ENCODE measurements around the gene EP400. TPM values are rescaled to one million over a fixed set of nuclear protein-coding genes. Genes with fewer than 3 reads are reported as not detected.

The EP400 gene
- total RNA-seq, 1 experiment from 2014 or later, result 80.1 TPM

- intact Hi-C loops (cut with micrococcal nuclease; ENCODE audit: unreplicated experiment), result no loop called here
- no peak for DNase-seq (ENCODE audit: low spot score)
- Histone ChIP-seq H3K4me1 (ENCODE audit: insufficient read depth, low read length, poor library complexity, severe bottlenecking) (no peaks in the 10 kb centered on the region), H3K4me3 (ENCODE audit: low read depth, low read length, poor library complexity, severe bottlenecking) (no peak overlapping the region), H3K27me3 (replicated peaks; ENCODE audit: insufficient read depth, low read depth, low read length, poor library complexity) (no peaks in the 10 kb centered on the region), H3K9me3 (ENCODE audit: low read depth, low read length, poor library complexity, severe bottlenecking) (no peaks in the 10 kb centered on the region), H3K27ac (ENCODE audit: low read depth, low read length, poor library complexity, severe bottlenecking) (no peak overlapping the region), H3K36me3 (ENCODE audit: insufficient read depth, low read length, poor library complexity, severe bottlenecking) (peaks cover 75% of the 10 kb centered on the region)
- no TSS peak for BruUV-seq (replicated peaks)
- CTCF ChIA-PET, result no interaction called here
- POLR2A ChIA-PET (ENCODE audit: low non-redundant PET), result no interaction called here
- TF ChIP-seq EZH2 (IDR thresholded peaks at IDR 0.05; ENCODE audit: borderline replicate concordance, low read depth, low read length, poor library complexity, severe bottlenecking) (no peak), CTCF (conservative IDR thresholded peaks at IDR 0.05; ENCODE audit: low read depth, low read length) (no peak)
Measured at GRCh38 chr12:132030367-132031038, 80.8 kb downstream of the EP400 start.

GRCh38 chr12:132033627-132034026, 83.9 kb downstream of the EP400 start:
- intact Hi-C loops (cut with micrococcal nuclease; ENCODE audit: unreplicated experiment), result no loop called here
- Histone ChIP-seq H3K27me3 (replicated peaks; ENCODE audit: insufficient read depth, low read depth, low read length, poor library complexity) (no peaks in the 10 kb centered on the region), H3K27ac (ENCODE audit: low read depth, low read length, poor library complexity, severe bottlenecking) (no peak overlapping the region), H3K9me3 (ENCODE audit: low read depth, low read length, poor library complexity, severe bottlenecking) (no peaks in the 10 kb centered on the region), H3K36me3 (ENCODE audit: insufficient read depth, low read length, poor library complexity, severe bottlenecking) (peaks cover 59% of the 10 kb centered on the region), H3K4me3 (ENCODE audit: low read depth, low read length, poor library complexity, severe bottlenecking) (no peak overlapping the region), H3K4me1 (ENCODE audit: insufficient read depth, low read length, poor library complexity, severe bottlenecking) (no peaks in the 10 kb centered on the region)
- POLR2A ChIA-PET (ENCODE audit: low non-redundant PET), result no interaction called here
- CTCF ChIA-PET, result no interaction called here
- no peak for DNase-seq (ENCODE audit: low spot score)
- TF ChIP-seq EZH2 (IDR thresholded peaks at IDR 0.05; ENCODE audit: borderline replicate concordance, low read depth, low read length, poor library complexity, severe bottlenecking), result no peak
- TF ChIP-seq CTCF (conservative IDR thresholded peaks at IDR 0.05; ENCODE audit: low read depth, low read length), result no peak
- no TSS peak for BruUV-seq (replicated peaks)

- DNase-seq (ENCODE audit: low spot score), result no peak
- Histone ChIP-seq H3K4me3 (ENCODE audit: low read depth, low read length, poor library complexity, severe bottlenecking) (no peak overlapping the region), H3K9me3 (ENCODE audit: low read depth, low read length, poor library complexity, severe bottlenecking) (no peaks in the 10 kb centered on the region), H3K4me1 (ENCODE audit: insufficient read depth, low read length, poor library complexity, severe bottlenecking) (no peaks in the 10 kb centered on the region), H3K27ac (ENCODE audit: low read depth, low read length, poor library complexity, severe bottlenecking) (no peak overlapping the region), H3K36me3 (ENCODE audit: insufficient read depth, low read length, poor library complexity, severe bottlenecking) (peaks cover 53% of the 10 kb centered on the region), H3K27me3 (replicated peaks; ENCODE audit: insufficient read depth, low read depth, low read length, poor library complexity) (no peaks in the 10 kb centered on the region)
- ChIA-PET POLR2A (ENCODE audit: low non-redundant PET) (no interaction called here), CTCF (no interaction called here)
- TF ChIP-seq EZH2 (IDR thresholded peaks at IDR 0.05; ENCODE audit: borderline replicate concordance, low read depth, low read length, poor library complexity, severe bottlenecking), result no peak
- no peak for TF ChIP-seq CTCF (conservative IDR thresholded peaks at IDR 0.05; ENCODE audit: low read depth, low read length)
- intact Hi-C loops (cut with micrococcal nuclease; ENCODE audit: unreplicated experiment), result no loop called here
- no TSS peak for BruUV-seq (replicated peaks)
Measured at GRCh38 chr12:132036063-132036683, 86.4 kb downstream of the EP400 start.
